NCI-H460 (cell line): ENCODE data around the gene CCDC3. TPM values are rescaled to one million over a fixed set of nuclear protein-coding genes. Genes with fewer than 3 reads are reported as not detected.
A peak's percentile ranks its signal among the peaks of the same experiment; 100 is the strongest.

Source experiments
- DNase-seq: peaks from one replicate; pipeline ENCODE4 v3.0.0-alpha.2; 2016; ENCODE audit warnings: low read depth; ENCODE audit errors: extremely low read depth
- total RNA-seq: library from RNA; depleted of rRNA; stranded (reverse); fragments of >200 nt; shearing (Covaris generic); gene quantifications from 2 replicates; pipeline ENCODE4 v1.2.3, GENCODE V29; 2014

Gene CCDC3
- total RNA-seq, 1 experiment from 2014 or later = 0.02 TPM

DNA sequence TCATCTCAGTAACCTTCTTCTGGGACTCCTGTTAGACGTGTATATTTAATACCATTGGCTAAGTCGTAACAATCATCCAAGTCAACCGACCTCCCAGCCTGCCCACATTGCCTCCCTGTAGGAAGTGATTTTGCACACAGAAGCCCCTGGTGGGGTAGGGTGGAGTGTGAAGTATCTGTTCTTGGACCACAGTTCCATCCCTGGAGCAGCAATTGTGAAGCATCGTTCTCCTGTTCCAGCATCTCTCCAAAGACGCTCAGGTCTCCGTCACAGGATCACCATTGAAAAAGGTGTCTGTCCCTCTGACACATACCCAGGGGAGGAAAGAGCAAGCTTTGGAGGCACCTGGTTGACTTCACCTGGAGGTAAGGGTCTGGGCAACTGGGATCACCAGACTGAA, 72.9 kb downstream of the CCDC3 start:
- DNase-seq = no peak

DNA sequence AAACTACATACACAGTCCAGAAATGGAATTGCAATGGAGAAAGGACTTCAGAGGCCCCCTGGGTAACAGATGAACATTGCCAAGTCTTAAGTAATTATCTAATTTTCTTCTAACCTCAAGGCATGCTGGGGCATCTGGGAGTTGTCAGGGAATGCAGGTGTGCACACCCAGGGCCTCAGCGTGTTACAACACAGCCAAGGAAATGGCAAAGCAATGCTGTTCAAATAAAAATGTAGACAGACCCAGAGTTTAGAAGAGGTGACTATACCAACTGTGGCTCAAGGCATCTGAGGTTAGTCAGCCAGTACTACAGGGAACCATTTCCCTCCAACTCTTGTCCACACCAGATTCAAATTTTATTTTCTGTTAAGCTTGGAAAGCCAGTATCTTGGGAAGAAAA, 73.6 kb downstream of the CCDC3 start:
- DNase-seq = no peak

DNA sequence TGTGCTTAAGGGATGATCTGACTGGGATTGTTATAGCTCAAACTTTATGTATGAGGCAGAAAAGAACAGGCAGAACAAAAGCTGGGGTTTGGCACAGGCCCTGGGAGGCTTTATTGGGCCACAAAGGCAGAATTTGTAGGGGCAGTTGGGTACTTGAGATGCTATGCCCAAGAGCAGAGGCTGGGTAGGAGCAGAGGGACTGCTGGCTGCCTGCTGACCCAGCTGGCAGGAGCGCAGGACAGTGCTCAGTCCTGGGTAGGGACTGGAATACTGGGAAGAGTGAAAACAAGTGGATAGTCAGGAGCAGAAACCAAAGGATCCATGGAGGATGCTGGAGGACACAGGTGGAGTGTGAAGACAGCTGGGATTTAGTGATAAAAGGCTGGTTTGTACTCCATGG, 75.7 kb downstream of the CCDC3 start:
- DNase-seq = no peak

DNA sequence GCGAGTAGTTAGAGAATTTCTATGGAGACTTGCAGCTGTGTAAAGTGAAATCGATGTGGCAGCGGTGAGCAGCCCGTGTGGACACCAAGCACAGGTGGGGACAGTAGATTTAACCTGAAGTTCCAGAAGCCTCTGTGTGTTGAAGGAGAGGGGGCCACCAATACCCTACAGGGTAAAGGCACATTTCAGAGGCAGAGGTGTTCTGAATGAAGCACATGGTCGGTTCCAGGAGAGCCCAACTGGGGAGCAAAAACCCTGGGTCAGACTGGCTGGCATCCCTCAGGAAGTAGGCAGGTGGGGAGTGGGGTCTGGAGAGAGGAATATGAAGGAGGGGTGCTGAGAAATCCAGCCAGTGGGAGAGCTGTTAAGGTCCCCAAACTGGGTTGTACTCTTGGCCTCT, 76.6 kb downstream of the CCDC3 start:
- no peak for DNase-seq

DNA sequence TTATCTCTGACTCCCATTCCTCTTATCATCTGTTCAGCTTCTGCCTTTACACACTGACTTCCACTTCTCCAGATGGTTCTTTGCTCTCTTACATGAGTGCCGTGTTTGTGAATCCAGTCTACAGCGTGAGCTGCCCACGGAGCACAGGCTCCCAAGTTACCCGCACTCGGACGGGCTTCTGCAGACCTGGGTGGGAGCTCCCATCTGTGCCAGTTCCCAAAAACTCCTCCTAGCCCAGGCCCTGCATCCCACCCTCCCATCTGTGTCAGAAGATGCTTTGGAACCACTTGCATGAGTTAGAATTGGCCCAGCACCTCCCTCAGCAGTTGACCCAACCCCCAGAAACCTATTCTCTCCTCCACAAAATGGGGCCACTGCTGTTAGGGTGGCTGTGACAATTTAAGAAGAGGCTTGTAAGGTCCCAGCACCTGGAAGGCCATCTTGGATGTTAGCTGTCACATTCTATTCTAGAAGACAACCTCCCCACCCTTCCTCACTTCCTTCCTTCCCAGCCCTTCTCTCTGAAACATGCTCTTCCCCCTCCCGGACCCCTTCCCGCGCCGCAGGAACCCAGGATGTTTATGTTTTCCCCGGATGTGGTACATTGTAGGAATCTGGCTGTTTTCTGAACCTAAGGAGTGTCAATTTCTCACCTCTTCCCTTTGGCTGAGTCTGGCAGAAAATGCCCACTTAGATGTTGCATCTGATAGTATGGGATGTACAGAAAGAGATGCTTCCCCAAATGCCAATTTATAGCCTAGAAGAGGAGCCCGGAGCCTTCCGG, 79.2 kb downstream of the CCDC3 start:
- DNase-seq = no peak

DNA sequence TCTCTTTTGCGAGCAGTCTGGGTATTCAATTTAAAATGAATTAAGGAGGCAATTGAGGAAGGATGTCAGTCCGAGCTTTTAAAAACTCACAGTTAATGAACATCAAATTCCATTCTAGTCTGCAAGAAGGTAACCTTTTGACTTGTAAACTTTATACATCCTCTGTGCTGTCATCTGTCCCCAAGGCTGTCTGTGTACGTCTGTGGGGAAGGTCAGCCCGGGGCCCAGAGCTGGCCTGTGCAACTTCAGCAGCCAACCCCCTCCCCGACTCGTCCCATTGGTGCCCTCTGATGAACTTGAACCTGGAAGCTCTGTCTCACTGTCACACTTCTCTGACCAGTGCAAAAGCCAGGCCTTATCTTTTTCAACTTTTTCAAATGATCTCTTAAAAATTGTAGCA, 80.3 kb downstream of the CCDC3 start:
- DNase-seq = no peak

DNA sequence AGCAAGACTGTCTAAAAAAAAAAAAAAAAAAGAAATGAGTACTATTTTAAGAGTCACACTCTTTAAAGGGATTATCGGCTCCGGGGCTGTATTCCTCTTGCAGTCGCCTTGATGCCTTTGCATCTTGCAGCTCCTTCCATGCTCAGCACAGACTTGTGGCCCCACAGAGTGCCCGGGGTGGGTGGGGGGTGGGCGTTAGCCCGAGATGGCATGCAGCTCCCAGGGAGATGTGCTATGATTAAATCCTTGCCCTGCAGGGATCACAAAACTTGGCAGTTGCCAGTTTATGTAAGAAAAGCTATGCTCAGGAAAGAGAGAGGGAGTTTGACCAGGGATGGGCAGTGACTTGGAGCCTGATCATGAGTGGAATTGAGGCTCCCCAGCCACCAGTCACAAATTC, 81.9 kb downstream of the CCDC3 start:
- no peak for DNase-seq

DNA sequence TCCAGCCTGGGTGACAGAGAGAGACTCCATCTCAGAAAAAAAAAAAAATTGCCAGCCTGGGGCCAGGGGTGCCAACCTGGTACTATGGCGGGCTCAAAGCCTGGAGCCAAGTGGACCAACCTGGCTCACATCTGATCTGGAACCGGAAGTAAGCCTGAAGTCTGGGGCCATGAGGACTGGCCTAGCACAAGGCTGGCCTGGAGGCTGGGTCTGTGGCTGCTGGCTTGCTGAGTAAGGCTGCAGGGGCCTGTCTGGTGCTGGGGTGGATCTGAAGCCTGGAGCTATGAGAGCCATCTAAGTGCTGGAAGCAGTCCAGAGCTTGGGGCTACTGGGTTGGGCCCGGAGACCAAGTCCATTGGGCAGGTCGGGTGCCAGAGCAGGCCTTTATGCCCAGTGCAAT, 84.9 kb downstream of the CCDC3 start:
- DNase-seq = no peak

DNA sequence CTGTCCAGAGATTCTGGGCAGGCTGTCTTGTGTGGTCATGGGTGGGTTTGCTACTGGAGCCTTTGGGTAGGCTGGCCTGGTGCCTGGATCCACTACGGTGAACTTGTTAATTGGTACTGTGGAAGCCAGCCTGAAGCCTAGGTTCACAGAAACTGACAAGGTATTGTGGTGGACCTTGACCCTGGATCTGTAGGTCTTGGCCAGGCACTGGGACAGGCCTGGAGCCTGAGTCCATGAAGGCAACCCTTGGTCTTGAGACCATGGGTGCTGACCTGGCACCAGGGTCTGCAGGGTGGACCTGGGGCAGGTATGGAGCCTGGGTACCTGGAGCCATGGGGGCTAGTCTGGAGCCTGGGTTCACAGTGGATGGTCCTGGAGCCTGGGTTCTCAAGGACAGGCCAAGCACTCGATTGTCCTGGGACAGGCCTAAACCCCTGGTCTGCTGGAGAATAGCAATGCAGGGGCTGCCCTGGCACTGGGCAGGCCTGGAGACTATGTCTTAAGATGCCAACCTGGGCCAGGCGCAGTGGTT, 85.8 kb downstream of the CCDC3 start:
- DNase-seq = no peak

DNA sequence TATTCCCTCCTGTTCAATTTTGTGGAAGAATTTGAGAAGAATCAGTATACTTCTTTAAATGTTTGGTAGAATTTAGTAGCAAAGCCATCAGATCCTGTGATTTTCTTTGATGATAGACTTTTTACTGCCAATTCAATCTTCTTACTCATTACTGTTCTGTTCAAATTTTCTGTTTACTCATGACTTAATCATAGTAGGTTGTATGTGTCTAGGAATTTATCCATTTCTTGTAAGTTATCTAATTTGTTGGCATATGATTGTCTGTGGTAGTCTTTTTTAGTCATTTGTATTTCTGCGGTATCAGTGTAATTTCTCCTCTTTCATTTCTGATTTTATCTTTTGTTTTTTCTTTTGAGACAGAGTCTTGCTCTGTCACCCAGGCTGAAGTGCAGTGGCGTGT, 87.4 kb downstream of the CCDC3 start:
- no peak for DNase-seq

DNA sequence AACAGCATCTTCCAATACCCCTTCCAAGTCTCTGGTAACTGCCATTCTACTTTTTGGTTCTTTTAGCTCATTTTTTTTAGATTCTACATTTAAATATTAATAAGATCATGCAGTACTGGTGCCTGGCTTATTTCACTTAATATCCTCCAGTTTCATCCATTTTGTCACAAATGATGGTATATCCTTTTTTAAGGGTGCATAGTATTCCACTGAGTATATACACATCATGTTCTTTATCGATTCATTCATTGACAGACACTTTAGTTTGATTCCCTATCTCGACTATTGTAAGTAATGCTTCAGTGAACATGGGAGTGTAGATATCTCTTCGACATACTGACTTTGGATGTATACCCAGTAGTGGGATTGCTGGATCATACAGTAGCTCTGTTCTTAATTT, 89.7 kb downstream of the CCDC3 start:
- DNase-seq = no peak

DNA sequence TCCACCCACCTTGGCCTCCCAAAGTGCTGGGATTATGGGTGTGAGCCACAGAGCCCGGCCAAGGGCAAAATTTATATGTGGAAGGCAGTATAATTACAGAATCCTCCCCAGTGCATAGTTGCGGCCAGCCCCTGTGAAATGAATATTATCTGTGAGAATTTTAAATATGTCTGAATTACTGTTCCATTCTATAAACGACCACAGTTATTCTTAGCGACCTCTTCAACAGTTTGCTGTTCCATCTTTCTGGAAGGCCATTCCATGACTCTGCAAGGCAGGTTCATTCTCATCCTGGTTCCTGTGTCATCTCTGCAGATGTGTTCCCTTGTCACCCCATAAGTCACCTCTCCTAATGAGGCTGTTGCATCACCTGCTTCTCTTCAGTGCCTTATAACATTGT, 90.7 kb downstream of the CCDC3 start:
- no peak for DNase-seq

DNA sequence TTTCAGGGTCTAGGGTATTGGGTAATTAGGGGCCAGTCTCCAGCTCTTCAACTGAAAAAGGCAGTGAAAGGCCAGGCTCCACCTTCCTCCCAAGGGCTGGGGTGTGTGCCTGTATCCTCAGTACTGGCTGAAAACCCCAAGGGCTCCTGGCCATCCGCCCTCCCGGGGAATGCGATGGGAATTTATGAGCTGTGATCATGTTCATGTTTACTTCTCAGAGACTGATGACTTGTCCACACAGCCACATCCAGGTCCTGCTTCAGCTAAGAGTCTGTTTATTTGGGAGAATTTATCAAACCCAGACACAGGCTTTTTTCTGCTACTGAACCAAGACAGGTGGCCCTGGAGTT, 91.7 kb downstream of the CCDC3 start:
- no peak for DNase-seq

DNA sequence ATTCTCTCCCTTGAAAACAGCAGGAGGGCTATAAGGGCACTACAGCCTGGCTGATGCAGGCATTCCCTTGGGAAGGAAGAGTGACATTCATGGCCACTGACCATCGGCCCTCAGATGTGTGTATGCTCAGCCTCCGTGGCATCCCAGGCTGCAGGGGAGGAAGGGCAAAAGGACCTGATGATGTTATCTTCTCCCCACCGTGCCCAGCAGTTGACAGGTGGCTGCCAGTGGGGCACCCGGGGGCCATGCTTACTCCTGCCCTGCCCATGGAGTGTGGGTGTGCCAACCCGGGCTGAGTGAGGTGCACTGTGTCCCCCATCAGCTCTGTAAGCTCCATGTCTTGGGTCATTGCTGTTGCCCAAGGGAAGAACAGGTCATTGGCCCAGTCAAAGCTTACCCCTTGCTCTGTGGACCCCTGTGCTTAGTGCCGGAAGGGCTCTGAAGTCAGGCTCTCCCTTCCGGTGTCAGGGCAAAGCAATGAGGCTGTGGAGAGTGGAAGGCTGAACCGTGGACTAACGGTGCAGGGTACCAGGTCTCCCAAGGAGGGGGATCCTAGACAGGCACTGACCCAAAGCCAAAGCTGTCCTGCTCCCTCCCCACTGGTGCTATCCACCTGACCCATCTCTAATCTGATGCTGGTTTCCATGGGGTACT, 92.2 kb downstream of the CCDC3 start:
- DNase-seq = no peak

DNA sequence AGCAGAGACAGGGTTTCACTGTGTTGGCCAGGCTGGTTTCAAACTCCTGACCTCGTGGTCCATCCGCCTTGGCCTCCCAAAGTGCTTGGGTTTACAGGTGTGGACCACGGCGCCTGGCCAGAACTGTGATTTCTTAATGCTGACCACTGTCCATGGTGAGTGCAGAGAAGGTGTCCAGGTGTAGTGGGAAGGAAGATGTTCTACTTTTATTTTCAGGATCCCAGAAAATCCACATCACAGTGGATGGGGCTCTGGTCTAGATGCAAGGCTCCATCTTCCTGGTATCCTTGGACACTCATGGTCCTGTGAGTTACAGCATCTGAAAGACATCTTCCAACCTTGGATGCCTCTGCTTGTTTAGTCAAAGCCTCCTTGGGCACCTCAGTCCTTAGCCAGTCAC, 92.7 kb downstream of the CCDC3 start:
- no peak for DNase-seq

DNA sequence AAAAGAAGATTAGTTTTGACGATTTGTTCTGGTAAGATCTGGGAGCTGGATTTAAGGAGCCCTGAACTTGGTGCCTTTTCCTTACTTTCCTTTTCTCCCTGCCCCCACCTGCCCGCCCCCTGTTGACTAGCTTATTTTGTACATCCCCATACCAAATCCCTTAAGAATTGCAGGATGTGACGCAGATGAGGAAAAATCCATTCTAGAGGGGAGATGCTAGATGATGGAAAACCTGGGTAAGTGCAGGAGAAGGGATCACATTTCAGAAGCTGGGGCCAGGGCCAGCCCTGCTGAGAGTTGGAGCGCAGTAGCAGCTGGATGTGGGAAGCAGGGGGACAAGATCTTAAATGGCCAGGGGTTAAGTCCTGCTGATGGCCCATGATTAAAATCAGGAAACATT, 93.9 kb downstream of the CCDC3 start:
- no peak for DNase-seq

DNA sequence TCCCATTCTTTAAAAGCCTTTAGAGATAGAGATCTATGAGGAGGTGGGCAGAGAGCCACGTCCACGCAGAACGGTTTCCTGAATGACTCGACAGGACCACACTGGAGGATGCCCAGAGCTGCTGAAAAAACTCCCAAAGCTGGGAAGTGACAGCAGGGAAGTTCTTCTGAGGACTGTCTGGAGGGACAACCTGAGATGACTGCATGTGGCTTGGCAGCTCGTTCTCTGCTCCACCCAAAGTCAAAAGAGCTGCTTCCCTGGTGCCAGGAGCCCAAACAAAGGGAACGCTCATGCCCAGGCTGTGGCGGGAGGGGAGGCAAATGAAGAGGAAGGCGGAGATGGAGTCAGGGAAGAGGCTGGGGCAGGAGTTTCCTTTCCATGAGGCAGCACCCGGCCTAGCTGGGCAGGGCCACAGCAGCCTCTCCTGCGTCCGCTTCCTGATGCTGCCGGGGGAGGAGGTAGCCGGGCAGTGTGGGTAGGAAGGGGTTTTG, 95.4 kb downstream of the CCDC3 start:
- no peak for DNase-seq

DNA sequence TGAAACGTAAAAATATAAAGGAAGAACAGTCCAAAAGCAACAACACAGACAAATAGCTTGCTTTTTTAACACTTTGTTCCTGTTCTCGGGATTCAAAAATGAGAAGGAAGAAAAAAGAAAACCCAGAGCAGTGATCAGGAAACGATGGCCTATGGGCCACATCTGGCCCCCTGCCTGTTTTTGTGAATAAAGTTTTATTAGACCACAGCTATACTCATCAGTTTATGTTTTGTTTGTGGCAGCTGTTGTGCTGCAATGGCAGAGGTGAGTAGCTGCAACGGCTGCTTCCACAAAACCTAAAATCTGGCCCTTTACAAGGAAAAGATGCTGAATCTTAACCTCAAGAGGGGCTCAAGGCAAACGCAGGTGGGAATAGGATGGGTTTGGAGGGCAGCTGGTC, 96.4 kb downstream of the CCDC3 start:
- no peak for DNase-seq

DNA sequence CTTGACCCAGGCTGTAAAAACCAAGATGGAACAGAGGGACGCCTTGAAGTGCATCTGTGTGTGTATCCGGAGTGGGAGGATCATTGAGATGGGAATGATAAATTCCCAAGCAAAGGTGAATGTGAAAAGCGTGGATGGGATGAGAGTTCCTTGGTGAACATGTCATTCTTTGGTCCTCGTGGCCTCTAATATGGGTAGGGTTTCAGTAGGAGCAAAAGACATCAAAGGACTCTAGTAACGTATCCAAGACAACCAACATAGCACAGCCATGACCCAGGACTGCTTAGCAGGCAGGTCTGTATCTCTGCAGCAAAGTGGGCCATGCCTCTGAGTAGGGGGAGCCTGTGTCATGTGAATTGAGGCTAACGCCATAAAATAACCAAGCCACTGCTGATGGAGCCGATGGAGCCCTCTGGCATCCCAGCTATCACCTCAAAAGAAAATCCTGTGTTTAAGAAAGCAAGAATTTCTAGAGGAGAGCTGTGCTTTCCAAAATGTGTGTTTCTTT, 98.6 kb downstream of the CCDC3 start:
- DNase-seq = no peak

DNA sequence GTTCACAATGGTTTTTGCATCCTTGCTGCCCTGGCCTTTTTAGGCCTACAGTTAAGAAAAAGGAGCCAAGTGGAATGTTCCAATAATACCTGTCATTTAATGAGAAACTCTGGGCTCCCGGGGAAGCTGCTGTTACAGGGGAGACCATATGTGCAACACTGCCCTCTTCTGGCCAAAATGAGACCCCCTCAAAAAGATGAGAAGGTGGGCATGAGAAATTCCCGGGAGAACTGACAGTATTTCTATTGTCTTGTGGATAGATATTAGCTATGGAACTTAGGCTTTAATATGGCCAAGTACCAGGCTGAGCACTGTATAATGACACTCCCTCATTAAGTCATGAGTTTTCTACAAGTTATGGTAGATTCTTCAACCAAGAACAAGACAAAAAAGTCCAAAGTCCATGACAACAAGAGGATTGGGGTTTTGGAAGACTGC, 99.4 kb downstream of the CCDC3 start:
- peak; percentile 19 for DNase-seq

DNA sequence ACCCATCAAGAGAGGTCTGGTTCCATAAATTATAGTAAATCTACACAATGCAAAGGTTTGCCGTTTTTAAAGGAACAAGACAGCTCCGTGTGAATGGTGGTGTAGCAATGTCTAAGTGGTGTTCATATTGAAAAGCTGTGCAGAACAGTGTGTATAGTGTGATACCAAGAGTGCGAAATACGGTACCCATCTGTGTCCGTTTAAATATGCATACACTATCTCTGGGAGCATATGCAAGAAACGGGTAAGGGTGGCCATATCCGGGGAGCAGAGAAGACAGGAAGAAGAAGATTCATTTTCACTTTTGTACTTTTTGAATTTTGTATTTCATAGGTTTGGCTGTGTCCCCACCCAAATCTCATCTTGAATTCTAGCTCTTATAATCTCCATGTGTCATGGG, 102.0 kb downstream of the CCDC3 start:
- no peak for DNase-seq

DNA sequence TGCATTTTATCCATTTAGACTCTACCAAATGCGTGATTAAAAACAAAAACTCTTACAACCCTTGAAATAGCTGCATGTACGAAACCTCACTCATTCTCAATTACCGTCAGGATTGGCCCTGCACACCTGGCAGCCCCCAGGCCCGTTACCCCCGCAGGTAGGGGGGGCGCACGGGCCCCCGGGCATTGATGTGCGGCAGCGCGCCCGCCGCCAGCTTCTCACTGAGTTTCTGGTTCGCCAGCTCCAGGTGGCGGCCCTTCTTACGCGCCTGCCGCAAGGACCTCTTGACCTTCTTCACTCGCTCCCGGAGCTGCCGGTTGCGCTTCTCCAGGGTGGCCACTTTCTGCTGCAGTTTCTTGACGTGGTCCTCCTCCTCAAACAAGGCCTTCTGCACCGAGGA, 103.2 kb downstream of the CCDC3 start:
- no peak for DNase-seq
